ENCODE data around the gene ADORA1. TPM values are rescaled to one million over a fixed set of nuclear protein-coding genes. Genes with fewer than 3 reads are reported as not detected.

Gene ADORA1
- total and polyA plus RNA-seq, 4 donors: 0.33 to 1.1 (median 0.37) TPM

DNA sequence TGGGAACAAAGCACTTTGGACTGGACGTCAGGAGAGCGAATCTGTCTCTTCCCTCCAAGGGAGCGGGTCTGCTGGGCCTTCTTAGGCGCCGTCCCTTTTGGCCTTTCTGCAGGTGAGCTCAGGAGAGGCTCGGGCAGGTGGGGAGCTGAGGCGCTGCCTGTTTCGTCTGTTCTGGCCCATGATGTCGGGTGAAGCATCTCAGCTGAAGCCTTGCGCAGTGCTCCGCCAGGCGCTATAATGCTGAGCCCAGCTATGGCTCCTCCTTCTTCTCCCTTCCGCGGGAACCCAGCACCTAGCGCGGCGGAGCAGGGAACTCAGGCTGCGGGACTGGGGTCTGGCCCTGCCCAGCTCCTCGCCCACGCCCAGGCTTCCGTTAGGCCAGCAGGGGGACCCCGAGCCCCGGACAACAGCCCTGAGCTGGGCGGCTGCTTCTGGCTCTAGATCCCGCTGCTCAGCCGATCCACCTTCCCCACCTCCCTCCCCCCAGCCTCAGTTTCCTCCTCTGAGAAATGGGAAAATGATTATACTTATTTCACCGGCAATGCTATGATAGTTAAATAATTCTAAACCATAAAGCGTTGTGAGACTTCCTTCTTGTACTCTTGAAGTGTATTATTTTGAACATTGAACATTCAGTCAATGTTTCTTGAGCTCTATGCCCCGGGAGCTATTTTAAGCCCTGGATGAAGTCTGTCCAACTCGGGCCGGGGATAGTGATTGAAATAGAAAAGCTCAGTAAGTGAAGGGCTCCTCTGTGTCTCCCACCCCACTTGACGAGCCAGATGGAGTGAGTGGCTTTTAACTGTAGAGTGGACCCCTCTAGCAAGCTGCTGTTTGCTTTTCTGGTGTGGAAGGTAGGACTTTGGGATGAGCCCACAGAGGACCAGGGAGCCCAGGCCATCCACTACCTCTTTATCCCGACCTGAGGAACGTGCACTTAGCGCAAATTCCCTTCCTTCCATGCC, 9.6 kb upstream of the ADORA1 start:
- Histone ChIP-seq H3K27me3 (ENCODE audit: control insufficient read depth in 4 of 4, insufficient read depth in 4 of 4, low read length in 3 of 4) (peaks cover 0 to 6% (median 1%) of the 10 kb centered on the region in 4 donors), H3K4me3 (ENCODE audit: low read depth in 1 of 3, low read length in 3 of 3) (no peak overlapping the region), H3K9ac (ENCODE audit: low read depth in 1 of 2, low read length in 2 of 2) (no peak overlapping the region), H3K36me3 (ENCODE audit: control insufficient read depth in 4 of 4, insufficient read depth in 3 of 4, low read depth in 1 of 4, low read length in 3 of 4) (no peaks in the 10 kb centered on the region), H3K9me3 (ENCODE audit: control insufficient read depth in 4 of 4, low read length in 3 of 4) (no peaks in the 10 kb centered on the region), H3K27ac (ENCODE audit: low read depth in 1 of 2, low read length in 2 of 2) (no peak overlapping the region), H3K4me1 (ENCODE audit: control insufficient read depth in 4 of 4, insufficient read depth in 4 of 4, low read length in 3 of 4) (peaks cover 0 to 9% (median 0%) of the 10 kb centered on the region in 4 donors)
- WGBS: 25% methylated on average over 35 of the region's 35 CpGs
- peak; percentile 71 for DNase-seq (ENCODE audit: low spot score)
- TF ChIP-seq, protein P1, sequence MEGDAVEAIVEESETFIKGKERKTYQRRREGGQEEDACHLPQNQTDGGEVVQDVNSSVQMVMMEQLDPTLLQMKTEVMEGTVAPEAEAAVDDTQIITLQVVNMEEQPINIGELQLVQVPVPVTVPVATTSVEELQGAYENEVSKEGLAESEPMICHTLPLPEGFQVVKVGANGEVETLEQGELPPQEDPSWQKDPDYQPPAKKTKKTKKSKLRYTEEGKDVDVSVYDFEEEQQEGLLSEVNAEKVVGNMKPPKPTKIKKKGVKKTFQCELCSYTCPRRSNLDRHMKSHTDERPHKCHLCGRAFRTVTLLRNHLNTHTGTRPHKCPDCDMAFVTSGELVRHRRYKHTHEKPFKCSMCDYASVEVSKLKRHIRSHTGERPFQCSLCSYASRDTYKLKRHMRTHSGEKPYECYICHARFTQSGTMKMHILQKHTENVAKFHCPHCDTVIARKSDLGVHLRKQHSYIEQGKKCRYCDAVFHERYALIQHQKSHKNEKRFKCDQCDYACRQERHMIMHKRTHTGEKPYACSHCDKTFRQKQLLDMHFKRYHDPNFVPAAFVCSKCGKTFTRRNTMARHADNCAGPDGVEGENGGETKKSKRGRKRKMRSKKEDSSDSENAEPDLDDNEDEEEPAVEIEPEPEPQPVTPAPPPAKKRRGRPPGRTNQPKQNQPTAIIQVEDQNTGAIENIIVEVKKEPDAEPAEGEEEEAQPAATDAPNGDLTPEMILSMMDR (IDR thresholded peaks at IDR 0.05; ENCODE audit: low read depth, low read length, missing input control): peak; percentile 57
- TF ChIP-seq RAD21 (IDR thresholded peaks at IDR 0.05) (peak; percentile 77 to 89), EGR1 (IDR thresholded peaks at IDR 0.05; ENCODE audit: low read depth in 2 of 2) (peak in 1 of 2 donors; percentile 56)
- TF ChIP-seq, protein P2, sequence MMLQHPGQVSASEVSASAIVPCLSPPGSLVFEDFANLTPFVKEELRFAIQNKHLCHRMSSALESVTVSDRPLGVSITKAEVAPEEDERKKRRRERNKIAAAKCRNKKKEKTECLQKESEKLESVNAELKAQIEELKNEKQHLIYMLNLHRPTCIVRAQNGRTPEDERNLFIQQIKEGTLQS (IDR thresholded peaks at IDR 0.05): no peak
- TF ChIP-seq, protein P3, sequence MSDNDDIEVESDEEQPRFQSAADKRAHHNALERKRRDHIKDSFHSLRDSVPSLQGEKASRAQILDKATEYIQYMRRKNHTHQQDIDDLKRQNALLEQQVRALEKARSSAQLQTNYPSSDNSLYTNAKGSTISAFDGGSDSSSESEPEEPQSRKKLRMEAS (IDR thresholded peaks at IDR 0.05): no peak

DNA sequence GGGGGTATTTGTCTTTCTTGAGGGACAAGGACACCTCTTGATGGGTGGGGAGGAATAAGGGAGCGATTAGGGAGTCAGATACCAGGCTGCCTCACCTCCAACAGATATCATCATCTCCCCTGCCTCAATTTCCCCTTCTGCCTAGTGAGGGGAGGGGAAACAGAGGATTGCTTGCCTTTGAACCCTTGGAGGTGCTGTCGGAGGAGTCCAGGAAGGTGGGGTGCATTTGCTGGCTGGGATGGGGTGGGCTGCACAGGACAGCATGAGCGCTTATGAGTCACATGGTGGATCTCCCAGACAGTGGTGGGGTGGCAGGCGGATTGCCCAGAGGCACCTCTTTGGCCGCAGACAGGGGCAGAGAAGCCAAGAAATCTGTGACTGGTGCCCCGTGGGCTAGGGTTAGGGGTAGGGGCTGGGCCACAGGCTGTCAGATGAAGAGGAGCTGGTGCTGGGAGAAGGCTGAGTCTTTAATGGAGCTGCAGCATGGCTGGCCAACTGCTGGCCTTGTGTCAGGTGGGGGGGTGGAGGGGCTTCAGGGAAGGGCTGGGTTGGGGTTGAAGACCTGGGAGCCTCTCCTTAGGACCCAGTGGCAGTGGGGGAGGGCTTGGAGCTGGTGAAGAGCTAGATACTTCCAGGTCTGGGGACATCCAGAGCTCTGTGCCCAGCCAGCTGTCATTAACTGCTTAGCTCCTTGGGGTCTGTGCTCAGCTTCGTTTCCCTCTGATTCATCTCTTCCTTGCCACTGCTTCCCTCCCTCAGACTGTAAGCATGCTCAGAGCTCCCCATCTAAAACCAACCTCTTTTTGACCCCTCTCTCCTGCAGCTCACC, 7.0 kb upstream of the ADORA1 start:
- Histone ChIP-seq H3K27me3 (ENCODE audit: control insufficient read depth in 4 of 4, insufficient read depth in 4 of 4, low read length in 3 of 4) (peaks cover 0 to 6% (median 1%) of the 10 kb centered on the region in 4 donors), H3K4me1 (ENCODE audit: control insufficient read depth in 4 of 4, insufficient read depth in 4 of 4, low read length in 3 of 4) (peaks cover 0 to 9% (median 0%) of the 10 kb centered on the region in 4 donors), H3K9me3 (ENCODE audit: control insufficient read depth in 4 of 4, low read length in 3 of 4) (no peaks in the 10 kb centered on the region), H3K36me3 (ENCODE audit: control insufficient read depth in 4 of 4, insufficient read depth in 3 of 4, low read depth in 1 of 4, low read length in 3 of 4) (no peaks in the 10 kb centered on the region), H3K4me3 (ENCODE audit: low read depth in 1 of 3, low read length in 3 of 3) (no peak overlapping the region), H3K9ac (ENCODE audit: low read depth in 1 of 2, low read length in 2 of 2) (no peak overlapping the region), H3K27ac (ENCODE audit: low read depth in 1 of 2, low read length in 2 of 2) (no peak overlapping the region)
- WGBS: 76% methylated on average over 7 of the region's 7 CpGs
- DNase-seq (ENCODE audit: low spot score): no peak
- no peak for TF ChIP-seq EGR1 (IDR thresholded peaks at IDR 0.05; ENCODE audit: low read depth in 2 of 2)
- TF ChIP-seq, protein P1 (IDR thresholded peaks at IDR 0.05; ENCODE audit: low read depth, low read length, missing input control): no peak
- TF ChIP-seq RAD21 (IDR thresholded peaks at IDR 0.05): no peak
- TF ChIP-seq, protein P4, sequence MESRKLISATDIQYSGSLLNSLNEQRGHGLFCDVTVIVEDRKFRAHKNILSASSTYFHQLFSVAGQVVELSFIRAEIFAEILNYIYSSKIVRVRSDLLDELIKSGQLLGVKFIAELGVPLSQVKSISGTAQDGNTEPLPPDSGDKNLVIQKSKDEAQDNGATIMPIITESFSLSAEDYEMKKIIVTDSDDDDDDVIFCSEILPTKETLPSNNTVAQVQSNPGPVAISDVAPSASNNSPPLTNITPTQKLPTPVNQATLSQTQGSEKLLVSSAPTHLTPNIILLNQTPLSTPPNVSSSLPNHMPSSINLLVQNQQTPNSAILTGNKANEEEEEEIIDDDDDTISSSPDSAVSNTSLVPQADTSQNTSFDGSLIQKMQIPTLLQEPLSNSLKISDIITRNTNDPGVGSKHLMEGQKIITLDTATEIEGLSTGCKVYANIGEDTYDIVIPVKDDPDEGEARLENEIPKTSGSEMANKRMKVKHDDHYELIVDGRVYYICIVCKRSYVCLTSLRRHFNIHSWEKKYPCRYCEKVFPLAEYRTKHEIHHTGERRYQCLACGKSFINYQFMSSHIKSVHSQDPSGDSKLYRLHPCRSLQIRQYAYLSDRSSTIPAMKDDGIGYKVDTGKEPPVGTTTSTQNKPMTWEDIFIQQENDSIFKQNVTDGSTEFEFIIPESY (IDR thresholded peaks at IDR 0.05): no peak
- TF ChIP-seq TAF1 (conservative IDR thresholded peaks at IDR 0.05): no peak
- no peak for TF ChIP-seq NR2F2 (IDR thresholded peaks at IDR 0.05)
- no peak for TF ChIP-seq SP1 (IDR thresholded peaks at IDR 0.05)
- TF ChIP-seq YY1 (IDR thresholded peaks at IDR 0.05): no peak
- TF ChIP-seq, protein P5, sequence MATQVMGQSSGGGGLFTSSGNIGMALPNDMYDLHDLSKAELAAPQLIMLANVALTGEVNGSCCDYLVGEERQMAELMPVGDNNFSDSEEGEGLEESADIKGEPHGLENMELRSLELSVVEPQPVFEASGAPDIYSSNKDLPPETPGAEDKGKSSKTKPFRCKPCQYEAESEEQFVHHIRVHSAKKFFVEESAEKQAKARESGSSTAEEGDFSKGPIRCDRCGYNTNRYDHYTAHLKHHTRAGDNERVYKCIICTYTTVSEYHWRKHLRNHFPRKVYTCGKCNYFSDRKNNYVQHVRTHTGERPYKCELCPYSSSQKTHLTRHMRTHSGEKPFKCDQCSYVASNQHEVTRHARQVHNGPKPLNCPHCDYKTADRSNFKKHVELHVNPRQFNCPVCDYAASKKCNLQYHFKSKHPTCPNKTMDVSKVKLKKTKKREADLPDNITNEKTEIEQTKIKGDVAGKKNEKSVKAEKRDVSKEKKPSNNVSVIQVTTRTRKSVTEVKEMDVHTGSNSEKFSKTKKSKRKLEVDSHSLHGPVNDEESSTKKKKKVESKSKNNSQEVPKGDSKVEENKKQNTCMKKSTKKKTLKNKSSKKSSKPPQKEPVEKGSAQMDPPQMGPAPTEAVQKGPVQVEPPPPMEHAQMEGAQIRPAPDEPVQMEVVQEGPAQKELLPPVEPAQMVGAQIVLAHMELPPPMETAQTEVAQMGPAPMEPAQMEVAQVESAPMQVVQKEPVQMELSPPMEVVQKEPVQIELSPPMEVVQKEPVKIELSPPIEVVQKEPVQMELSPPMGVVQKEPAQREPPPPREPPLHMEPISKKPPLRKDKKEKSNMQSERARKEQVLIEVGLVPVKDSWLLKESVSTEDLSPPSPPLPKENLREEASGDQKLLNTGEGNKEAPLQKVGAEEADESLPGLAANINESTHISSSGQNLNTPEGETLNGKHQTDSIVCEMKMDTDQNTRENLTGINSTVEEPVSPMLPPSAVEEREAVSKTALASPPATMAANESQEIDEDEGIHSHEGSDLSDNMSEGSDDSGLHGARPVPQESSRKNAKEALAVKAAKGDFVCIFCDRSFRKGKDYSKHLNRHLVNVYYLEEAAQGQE (IDR thresholded peaks at IDR 0.05): no peak
- TF ChIP-seq, protein P3 (IDR thresholded peaks at IDR 0.05): no peak
- no peak for TF ChIP-seq HNF4A (conservative IDR thresholded peaks at IDR 0.05)
- no peak for TF ChIP-seq RXRA (IDR thresholded peaks at IDR 0.05)
- TF ChIP-seq FOXA1 (IDR thresholded peaks at IDR 0.05): no peak
- no peak for TF ChIP-seq GABPA (IDR thresholded peaks at IDR 0.05 in 1 of 2, conservative IDR thresholded peaks at IDR 0.05 in 1 of 2)
- no peak for TF ChIP-seq HNF4G (IDR thresholded peaks at IDR 0.05)
- no peak for TF ChIP-seq JUND (IDR thresholded peaks at IDR 0.05)
- TF ChIP-seq, protein P2 (IDR thresholded peaks at IDR 0.05): no peak
